IMR-90 (cell line): ENCODE data around the gene TMEM154.

ENCODE experiments used
- CTCF ChIP-seq: conservative IDR thresholded peaks from 2 replicates; pipeline ENCODE4 v1.5.1; 2012; ENCODE audit warnings: mild to moderate bottlenecking, low read depth, low read length, improper control_type of control experiment
- MAFK ChIP-seq: IDR thresholded peaks from 2 replicates; pipeline ENCODE4 v1.6.1; 2012; ENCODE audit warnings: low read depth, low read length, improper control_type of control experiment
- MAZ ChIP-seq: IDR thresholded peaks from 2 replicates; pipeline ENCODE4 v1.6.1; 2012; ENCODE audit warnings: low read depth, mild to moderate bottlenecking, low read length, improper control_type of control experiment, moderate library complexity, borderline replicate concordance
- POLR2A ChIP-seq: IDR thresholded peaks from 2 replicates; pipeline ENCODE4 v1.6.1; 2012; ENCODE audit warnings: mild to moderate bottlenecking, low read depth, low read length

GRCh38 chr4:152663203-152664066 is 16.4 kb downstream of the TMEM154 start:
- TF ChIP-seq CTCF (no peak), MAFK (no peak), POLR2A (no peak), MAZ (no peak)
